ENCODE data around the gene PTGS1. TPM values are rescaled to one million over a fixed set of nuclear protein-coding genes. Genes with fewer than 3 reads are reported as not detected.

Gene PTGS1
- total and polyA plus RNA-seq, 2 of the 13 experiments (the other 11 are each of a cell fraction or from before 2014, with no cell fraction given): 0.07 to 0.08 TPM

DNA sequence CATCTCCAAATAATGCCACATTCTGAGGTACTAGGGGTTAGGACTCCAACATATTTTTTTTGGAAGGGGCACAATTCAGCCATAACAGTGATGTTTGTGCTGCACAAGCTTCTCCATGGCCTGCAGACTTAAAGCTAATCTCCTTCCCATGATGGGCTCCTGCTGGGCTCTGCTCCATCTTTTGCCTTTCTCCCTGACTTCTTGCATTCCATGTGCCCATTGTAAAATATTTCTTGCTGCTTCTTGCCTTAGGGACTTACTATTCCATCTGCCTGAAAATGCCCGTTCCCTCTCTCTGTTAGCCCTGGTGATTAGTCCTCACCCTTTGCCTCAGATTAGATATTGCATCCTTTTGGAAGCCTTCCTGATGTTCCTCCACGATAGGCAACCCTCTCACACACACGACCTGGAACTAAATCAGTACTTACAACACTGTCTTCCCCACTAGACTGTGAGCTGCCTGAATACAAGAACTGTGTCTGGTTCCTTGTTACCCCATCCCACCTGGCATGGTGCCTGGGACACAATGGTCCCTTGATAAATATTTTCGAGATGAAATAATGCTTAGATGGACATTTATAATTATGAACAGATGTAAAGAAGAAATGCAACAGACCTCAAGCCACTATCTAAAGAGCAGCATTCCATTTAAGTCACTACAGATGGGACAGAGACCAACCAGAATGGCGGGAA, 73.4 kb downstream of the PTGS1 start (continued):
- no peak for TF ChIP-seq PAX8 (CRISPR knock-in tag; IDR thresholded peaks at IDR 0.05; ENCODE audit: borderline replicate concordance)
- TF ChIP-seq, protein P1, sequence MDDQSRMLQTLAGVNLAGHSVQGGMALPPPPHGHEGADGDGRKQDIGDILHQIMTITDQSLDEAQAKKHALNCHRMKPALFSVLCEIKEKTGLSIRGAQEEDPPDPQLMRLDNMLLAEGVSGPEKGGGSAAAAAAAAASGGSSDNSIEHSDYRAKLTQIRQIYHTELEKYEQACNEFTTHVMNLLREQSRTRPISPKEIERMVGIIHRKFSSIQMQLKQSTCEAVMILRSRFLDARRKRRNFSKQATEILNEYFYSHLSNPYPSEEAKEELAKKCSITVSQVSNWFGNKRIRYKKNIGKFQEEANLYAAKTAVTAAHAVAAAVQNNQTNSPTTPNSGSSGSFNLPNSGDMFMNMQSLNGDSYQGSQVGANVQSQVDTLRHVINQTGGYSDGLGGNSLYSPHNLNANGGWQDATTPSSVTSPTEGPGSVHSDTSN (CRISPR knock-in tag; IDR thresholded peaks at IDR 0.05; ENCODE audit: borderline replicate concordance): no peak

Small RNAs within 50 kb of the gene (small RNA-seq; reads per million reads assigned to genes)
- gene AL162424.1 (ENCODE audit: insufficient read depth in 2 of 3, insufficient read length in 3 of 3, low read depth in 2 of 3, low replicate concordance in 1 of 3): 0 reads per million in 3 experiments

Other genes starting within 250 kb of the PTGS1 start
- 71.7 and 112 TPM in 2 replicates for gene NDUFA8, start 211.2 kb upstream of the PTGS1 start, total RNA-seq (2016; rRNA removed; fragmentation: Illumina TruSeq; extraction: Trizol)
- 57.7 and 68.6 TPM in 2 replicates for gene NDUFA8, start 211.2 kb upstream of the PTGS1 start, polyA plus RNA-seq (2011; rRNA removed)
- gene MORN5, start 211.1 kb upstream of the PTGS1 start, total RNA-seq (2016; rRNA removed; fragmentation: Illumina TruSeq; extraction: Trizol): not detected in 2 replicates
- gene MORN5, start 211.1 kb upstream of the PTGS1 start, polyA plus RNA-seq (2011; rRNA removed): not detected in 2 replicates
- 0.70 and 1.3 TPM in 2 replicates for gene LHX6, start 142.1 kb upstream of the PTGS1 start, total RNA-seq (2016; rRNA removed; fragmentation: Illumina TruSeq; extraction: Trizol)
- 1.1 and 1.2 TPM in 2 replicates for gene LHX6, start 142.1 kb upstream of the PTGS1 start, polyA plus RNA-seq (2011; rRNA removed)
- 16.6 and 29.5 TPM in 2 replicates for gene RBM18, start 106.2 kb upstream of the PTGS1 start, total RNA-seq (2016; rRNA removed; fragmentation: Illumina TruSeq; extraction: Trizol)
- gene RBM18, start 106.2 kb upstream of the PTGS1 start, polyA plus RNA-seq (2011; rRNA removed): 11.2 and 12.6 TPM in 2 replicates
- gene MRRF, start 106.1 kb upstream of the PTGS1 start, total RNA-seq (2016; rRNA removed; fragmentation: Illumina TruSeq; extraction: Trizol): 37.3 and 47.2 TPM in 2 replicates
- gene MRRF, start 106.1 kb upstream of the PTGS1 start, polyA plus RNA-seq (2011; rRNA removed): 37.6 and 44.3 TPM in 2 replicates
- gene OR1J1, start 106.9 kb downstream of the PTGS1 start, total RNA-seq (2016; rRNA removed; fragmentation: Illumina TruSeq; extraction: Trizol): not detected in 2 replicates
- not detected in 2 replicates for gene OR1J1, start 106.9 kb downstream of the PTGS1 start, polyA plus RNA-seq (2011; rRNA removed)
- not detected in 2 replicates for gene OR1J2, start 139.8 kb downstream of the PTGS1 start, total RNA-seq (2016; rRNA removed; fragmentation: Illumina TruSeq; extraction: Trizol)
- gene OR1J2, start 139.8 kb downstream of the PTGS1 start, polyA plus RNA-seq (2011; rRNA removed): not detected in 2 replicates
- not detected in 2 replicates for gene OR1J4, start 148.1 kb downstream of the PTGS1 start, total RNA-seq (2016; rRNA removed; fragmentation: Illumina TruSeq; extraction: Trizol)
- 0.09 TPM in 1 of 2 replicates, not detected in the other for gene OR1J4, start 148.1 kb downstream of the PTGS1 start, polyA plus RNA-seq (2011; rRNA removed)
- gene OR1N1, start 156.3 kb downstream of the PTGS1 start, total RNA-seq (2016; rRNA removed; fragmentation: Illumina TruSeq; extraction: Trizol): not detected in 2 replicates
- not detected in 2 replicates for gene OR1N1, start 156.3 kb downstream of the PTGS1 start, polyA plus RNA-seq (2011; rRNA removed)
- not detected in 2 replicates for gene OR1N2, start 182.1 kb downstream of the PTGS1 start, total RNA-seq (2016; rRNA removed; fragmentation: Illumina TruSeq; extraction: Trizol)
- not detected in 2 replicates for gene OR1N2, start 182.1 kb downstream of the PTGS1 start, polyA plus RNA-seq (2011; rRNA removed)
- gene OR1L8, start 212.4 kb downstream of the PTGS1 start, total RNA-seq (2016; rRNA removed; fragmentation: Illumina TruSeq; extraction: Trizol): not detected in 2 replicates
- gene OR1L8, start 212.4 kb downstream of the PTGS1 start, polyA plus RNA-seq (2011; rRNA removed): 0.07 TPM in 1 of 2 replicates, not detected in the other
- not detected in 2 replicates for gene OR1Q1, start 243.7 kb downstream of the PTGS1 start, total RNA-seq (2016; rRNA removed; fragmentation: Illumina TruSeq; extraction: Trizol)
- gene OR1Q1, start 243.7 kb downstream of the PTGS1 start, polyA plus RNA-seq (2011; rRNA removed): 0.07 and 0.12 TPM in 2 replicates

Data from HepG2 (cell line).